RPMI7951 (cell line): ENCODE results near the gene THAP10. TPM values are rescaled to one million over a fixed set of nuclear protein-coding genes. Genes with fewer than 3 reads are reported as not detected.
"Not testable (repeated sequence)": the region's sequence is repeated elsewhere in the genome, so short reads cannot be mapped to it uniquely, and the experiment has no call there.

Experiments
- DNase-seq: peaks from one replicate; pipeline ENCODE4 v3.0.0-alpha.2; 2012; ENCODE audit warnings: low read depth
- total RNA-seq: library from RNA; depleted of rRNA; stranded (reverse); fragments of >200 nt; shearing (Covaris generic); gene quantifications from 2 replicates; pipeline ENCODE4 v1.2.3, GENCODE V29; 2014; rRNA removed

THAP10 gene
- 8.4 and 9.0 TPM in 2 replicates for total RNA-seq

DNA sequence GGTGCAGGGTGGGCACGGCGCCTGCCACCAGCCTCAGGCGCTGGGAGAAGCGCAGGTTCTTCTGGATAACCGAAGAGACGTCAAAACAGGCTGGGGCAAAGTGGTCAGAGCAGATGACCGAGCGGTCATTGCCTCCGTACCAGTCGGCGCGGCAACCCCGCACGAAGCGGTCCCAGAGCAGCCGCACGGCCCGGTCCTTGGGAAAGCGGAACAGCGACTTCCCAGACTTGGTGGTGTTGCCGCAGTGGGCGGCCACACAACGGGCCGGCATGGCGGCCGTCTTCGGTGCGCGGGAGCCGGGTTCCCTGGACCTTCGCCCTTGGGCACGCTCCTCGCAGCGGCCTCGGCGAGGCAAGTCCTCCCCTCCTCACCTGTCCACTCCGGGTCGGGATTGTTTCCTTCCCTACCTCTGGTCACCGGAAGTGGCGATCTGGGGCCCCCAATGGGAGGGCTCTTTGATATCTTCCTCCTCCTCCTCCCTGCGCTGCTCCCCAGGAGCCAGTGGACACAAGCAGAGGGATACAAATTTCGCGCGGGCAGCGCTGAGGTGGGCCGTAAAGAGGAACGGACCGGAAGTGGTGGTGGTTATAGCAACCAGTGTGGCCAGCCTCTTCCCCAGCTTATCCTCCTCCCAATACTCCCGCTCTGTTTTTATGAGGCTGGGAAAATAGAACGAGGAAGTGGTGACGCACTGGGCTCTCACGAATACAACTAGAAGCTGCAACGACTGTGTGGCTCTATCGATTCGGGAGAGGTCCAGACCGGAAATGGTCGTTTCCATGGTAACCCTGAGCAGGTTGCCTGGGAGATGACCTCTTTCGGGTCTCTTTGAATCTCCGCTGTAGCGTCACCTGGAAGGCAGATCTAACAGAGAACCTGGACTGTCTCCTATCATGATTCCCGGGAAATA is at the start of gene THAP10, which contains the start of gene LRRC49:
Gene THAP10, minus strand, starts transcription at position 432 of the 910 bp plus-strand sequence. Its CDS starts 161 bp downstream, at position 271.
Gene LRRC49, plus strand, starts transcription at position 825 of the 910 bp plus-strand sequence. Its CDS starts 69 bp downstream, at position 894.
- peak; percentile 97 for DNase-seq

DNA sequence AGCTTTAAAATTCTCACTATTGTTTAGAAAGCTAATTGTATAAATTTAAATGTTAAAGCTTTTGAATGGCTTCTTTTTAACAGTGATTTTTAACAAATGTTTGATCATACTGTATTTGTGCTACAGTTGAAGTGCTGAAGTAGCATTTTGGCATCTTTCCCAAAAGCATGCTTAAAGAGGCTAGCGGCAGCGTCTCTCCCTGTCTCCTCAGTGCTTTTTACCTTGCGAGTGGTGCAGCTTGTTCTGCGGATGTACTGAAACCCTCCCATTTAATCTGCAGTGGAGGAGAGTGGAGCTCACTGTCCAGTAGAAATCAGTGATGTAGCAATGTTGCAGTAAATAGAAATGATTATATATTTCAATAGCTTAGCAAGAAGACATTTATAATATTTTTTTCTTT is 44.1 kb upstream of the THAP10 start:
- no peak for DNase-seq

DNA sequence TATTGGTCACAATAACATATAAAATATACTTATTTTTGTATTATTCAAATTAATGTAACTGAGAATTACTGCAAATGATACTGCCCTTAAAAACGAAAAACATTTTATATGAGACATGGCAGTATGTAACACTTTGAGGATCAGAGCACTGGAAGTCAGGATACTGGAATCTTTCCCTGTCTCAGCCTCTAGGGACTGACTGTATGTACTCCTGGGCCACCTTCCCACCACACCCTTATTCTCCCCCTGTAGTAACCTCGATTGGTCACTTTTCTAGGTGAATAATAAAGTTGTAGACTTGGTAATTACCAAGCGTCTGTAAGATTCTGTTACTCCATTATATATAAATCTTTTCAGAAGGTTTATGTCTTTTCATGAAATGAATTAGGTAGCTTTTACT is 43.4 kb upstream of the THAP10 start:
- no peak for DNase-seq

DNA sequence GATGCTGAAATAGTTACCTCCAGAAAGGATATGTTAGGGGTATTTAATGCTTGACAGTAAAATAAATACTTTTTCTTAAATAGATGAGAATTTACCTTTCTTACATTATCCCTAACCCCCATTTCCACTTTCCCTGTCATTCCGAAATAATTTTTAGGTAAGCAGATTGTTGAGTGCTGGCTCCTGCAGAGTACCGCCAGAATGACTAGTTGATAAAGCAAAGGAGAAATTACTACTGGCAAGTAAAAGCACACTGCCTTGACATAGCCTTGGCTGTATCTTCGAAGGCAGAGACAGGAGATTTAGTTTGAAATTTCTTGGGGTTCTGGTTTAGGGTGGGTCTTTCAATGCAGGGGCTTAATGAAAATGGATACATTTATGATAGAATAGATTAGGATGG is 41.2 kb upstream of the THAP10 start:
- no peak for DNase-seq

DNA sequence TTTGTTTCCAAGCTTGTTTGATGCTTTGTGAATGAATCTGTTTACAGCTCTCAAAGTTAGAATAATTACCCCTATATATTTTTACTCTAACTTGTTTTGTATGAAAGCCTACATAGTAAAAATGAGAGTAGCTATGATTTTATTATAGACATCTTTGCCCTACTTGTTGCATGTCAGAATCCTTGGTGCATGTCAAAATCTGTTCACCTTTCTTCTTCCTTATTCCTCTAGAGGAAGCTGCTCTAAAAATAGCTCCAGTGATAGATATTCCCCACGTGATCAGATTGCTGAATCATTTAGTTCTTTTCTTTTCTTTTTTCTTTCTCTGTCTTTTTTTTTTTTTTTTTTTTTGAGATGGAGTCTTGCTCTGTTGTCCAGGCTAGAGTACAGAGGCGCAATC is 40.2 kb upstream of the THAP10 start:
- DNase-seq = no peak

DNA sequence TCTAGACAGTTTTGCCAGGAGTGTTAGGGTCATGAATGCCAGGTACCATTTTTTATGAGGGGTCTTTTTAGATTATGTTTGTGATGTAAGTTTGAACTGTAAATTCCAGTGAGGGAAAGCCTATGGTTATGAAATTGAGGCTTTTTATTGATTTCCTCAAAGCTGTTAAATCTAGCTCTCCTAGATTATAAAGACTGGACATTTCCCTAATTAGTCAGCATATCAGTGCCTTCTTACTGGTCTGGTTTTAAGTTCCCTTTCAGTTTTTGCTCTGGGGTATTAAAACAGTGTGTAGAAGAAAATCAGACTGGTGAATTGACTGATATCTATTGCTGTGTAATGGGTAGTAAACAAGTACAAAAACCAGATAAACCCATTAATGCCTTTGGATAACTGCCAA is 39.6 kb upstream of the THAP10 start:
- no peak for DNase-seq

DNA sequence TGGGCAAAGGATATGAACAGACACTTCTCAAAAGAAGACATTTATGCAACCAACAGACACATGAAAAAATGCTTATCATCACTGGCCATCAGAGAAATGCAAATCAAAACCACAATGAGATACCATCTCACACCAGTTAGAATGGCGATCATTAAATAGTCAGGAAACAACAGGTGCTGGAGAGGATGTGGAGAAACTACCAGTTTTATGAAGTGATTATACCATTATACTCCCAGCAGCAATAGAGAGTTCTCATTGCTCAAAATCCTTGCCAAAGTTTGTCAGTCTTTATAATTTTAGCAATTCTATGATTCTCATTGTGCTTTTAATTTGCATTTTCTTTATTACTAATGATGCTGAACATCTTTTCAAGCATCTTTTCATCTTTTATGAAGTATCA is 34.7 kb upstream of the THAP10 start:
- DNase-seq = not testable (repeated sequence)

DNA sequence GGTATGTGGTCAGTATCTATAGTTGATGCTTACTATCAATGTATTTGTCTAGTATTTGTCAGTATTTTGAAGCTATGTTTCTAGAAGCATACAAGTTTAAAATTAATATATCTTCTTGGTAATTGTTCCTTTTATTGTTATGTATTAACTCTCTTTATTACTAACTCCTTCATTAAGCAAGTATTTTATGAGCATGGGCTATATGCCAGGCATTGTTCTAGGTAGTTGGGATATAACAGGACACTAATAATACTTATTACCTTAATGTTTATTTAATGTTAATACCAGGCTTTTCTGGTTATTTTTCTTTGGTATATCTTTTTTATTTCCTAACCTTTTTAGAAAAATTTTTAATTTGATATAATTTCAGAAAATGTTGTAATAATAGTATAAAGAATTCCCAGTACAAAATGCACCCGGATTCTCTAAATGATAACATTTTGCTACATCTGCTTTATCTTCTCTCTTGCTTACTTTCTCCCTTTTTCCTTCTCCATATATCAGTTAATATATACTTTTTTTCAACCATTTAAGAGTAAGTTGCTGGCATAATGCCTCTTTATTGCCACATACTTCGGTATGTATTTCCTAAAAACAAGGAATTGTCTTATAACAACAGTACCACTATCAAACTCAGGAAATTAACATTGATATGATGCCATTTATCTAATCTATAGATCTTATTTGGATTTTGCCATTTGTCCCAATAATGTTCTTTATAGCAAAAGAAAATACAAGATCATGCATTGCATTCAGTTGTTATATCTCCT is 31.3 kb upstream of the THAP10 start:
- DNase-seq = no peak

DNA sequence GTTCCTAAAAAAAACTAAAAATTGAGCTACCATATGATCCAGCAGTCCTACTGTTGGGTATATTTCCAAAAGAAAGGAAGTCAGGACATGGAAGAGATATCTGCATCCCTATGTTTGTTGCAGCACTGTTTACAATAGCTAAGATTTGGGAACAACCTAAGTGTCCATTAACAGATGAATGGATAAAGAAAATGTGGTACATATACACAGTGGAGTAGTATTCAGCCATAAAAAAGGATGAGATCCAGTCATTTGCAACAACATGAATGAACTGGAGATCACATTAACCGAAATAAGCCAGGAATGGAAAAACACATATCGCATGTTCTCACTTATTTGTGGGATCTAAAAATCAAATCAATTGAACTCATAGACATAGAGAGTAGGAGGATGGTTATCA is 29.9 kb upstream of the THAP10 start:
- DNase-seq = no peak

DNA sequence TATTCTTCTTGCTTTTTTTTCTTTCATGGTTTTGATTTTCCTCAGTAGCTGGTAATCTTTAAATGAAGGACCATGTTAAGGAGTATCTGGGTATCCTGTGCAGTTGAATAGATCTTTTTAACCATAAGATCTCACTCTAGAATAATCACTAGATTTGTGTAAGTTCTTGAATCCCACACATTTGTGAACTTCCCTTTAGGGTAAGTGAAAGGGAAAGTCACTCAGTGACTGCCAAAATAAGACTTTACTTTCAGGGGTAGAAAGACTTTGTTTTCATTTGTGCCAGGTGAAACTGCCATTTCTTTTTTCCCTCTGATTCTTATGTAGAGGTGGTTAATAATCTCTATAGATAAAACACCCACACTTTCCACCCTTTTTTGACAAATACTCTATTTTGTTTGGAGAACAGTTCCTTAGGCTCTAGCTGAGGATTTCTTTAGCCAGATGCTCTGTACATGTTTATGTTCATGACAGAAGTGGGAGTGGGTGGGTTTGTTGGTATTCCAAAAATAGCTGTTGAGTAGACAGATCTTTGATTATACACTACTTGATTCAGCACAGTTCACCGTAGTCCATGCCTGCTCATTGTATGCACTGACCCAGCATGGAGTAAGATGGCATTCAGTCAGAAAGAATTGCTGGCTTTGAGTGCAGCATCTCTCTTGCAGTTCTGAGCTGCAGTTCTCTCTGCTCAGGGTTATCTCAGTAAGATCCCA is 28.9 kb upstream of the THAP10 start:
- no peak for DNase-seq

DNA sequence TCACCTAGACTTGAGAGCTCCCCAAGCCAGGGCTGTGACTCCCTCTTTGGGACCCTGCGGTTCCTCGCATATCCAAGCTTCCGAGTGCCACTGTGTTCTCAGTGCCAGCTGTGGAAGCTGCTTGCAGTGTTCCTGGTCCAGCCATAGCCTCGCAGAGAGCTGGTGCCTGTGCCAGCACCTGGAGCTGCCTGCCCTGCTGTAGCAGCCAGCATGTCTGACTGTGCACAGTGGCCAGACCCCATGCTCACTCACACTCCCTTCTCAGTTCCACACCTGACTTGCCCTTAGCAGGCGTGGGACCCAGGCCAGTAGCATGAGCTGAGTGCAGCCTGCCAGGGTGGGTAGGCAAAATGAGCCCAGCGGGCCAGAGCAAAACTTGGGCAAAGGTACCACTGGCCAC is 25.7 kb upstream of the THAP10 start:
- DNase-seq = no peak

DNA sequence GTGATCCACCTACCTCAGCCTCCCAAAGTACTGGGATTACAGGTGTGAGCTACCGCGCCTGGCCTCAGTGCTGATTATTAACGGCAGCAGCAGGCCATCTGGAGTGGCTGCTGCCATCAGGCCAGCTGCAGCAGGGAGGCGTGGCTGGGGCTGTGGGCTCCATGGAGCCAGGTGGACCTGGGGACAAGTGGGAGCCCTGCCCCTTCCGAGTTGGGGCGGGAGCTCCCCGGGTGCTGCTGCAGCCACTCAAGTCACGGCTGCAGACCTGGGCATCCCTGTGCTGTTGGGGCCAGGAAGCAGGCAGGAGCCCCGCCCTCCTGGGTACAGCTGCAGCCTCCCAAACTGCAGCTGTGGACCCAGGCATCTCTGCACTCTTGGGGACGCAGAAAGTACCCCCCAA is 24.3 kb upstream of the THAP10 start:
- no peak for DNase-seq

DNA sequence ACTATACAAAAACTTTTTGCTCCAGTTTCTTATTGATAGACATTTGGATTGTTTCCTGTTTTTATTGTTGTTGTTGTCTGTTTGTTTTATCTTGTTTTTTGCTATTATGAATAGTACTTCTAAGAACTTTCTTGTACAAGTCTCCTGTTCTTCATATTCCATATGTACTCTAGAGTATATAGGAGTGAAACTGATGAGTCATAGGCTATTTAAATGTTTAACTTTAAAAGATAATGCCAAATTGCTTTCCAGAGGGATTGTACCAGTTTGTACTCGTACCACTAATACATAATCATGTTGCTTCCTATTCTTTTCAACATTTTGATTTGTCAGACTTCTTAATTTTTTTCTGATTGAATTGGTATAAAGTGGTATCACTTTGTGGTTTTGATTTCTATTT is 20.0 kb upstream of the THAP10 start:
- DNase-seq = no peak

DNA sequence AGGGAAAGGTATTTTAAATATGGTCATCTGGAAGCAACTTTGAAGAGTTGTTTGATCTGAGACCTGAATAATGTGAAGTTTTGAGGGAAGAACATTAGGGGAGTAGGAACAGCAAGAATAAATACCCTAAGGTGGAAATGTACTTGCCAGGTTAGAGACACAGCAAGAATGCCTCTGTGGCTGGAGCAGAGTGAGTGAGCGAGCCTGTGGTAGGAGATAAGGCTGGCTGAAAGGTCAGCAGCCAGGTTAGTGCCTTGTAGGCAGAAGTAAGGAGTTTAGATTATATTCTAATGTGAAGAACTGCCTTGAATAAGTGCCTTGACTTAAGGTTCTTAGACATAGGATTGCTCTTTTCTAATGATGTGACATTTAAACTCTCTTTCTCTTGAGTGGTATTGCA is 18.7 kb upstream of the THAP10 start:
- no peak for DNase-seq

DNA sequence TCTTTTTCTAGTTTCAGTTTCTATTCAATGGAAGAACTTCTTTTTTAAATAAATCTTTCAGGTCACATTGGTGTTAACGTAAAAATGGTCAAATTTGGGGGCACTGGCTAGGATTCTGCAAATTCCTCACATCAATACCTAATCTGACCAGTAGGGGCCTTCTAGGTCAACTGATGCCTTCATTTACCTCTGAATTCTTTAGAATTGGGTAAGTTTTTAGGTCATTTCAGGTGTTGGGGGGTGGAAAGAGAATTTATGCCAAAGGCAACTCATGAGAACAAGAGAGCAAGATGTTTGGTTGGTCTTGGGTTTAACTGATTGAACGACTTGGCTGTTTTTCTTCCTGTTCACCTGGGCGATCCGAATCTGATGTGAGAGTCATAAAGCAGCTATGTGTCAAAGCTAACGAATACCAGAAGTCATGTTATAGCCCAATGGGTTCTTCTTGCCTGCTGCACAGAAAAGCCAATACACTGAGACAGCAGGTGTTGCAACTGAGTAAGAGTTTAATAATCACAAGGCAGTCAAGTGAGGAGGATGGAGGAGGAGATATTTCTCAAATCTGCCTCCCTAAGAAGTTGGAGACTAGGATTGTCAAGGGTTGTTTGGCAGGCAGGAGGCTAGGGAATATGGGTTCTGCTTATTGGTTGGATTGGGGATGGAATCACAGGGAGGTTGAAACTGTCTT is 15.7 kb upstream of the THAP10 start:
- no peak for DNase-seq

DNA sequence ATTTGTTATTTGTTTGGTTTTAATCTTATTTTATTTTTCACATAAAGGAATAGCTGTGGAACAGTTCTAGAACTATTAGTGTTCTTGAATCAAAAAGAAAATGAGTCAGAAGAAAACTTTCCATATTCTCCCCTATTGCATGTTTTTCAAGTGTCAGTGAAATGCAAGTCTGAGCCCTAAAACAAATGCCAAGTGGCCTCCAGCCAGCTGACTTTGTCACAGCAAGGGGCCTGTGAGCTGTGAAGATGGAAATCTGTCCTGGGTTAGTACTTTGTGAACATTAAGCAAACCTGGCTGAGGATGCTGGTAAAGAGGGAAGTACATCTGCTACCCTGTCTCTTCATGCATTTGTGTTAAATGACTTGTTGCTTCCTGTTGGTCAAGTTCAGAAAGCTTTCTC is 14.6 kb upstream of the THAP10 start:
- DNase-seq = no peak

DNA sequence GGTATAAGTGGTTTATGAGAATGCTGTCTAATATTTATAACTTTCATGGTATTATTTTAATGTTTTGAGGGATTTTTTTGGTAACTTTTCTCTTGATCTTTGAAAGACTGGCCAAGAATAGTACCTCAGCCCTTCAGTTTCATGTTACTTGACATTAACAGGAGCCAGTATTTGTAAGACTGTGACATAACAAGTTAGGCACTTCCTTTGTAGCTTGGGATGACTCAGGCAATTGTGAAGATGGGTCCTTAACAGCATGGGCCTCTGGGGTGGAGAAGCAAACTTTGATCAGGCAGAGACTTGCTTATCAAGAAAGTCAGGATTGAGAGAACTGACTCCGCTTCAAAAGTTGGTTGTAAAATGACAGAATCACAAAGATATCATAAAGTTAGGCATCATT is 9.9 kb upstream of the THAP10 start:
- peak; percentile 76 for DNase-seq

DNA sequence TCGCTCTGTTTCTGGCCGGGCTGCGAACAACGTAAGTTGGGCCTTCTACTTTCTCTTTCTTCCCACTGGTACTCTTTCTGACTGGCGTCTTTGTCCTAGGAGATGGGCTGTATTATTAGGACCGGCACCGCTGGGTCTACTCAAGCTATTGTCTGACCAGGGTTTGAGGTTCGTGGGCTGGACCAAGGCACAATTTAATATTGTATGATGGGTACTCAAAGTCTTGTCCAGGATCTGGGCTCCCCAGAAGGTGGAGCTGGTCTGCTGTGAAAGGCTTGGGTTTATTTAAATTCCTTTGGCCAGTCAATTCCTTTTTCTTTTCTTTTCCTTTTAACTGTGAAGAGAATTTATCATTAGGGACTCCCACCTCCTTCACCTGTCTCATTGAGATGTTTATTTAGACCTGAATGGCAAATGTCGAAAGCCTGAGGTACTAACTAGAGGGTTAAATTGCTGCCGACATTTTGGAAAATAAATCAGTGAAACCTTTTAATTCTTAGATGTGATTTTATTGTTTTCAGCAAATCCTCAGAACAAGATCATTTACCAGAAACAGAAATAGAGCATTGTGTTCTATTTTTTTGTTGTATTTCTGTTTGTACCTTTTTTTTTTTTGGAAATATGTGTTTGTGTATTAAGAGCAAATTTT is 803 bp upstream of the THAP10 start:
- DNase-seq = peak; percentile 70

DNA sequence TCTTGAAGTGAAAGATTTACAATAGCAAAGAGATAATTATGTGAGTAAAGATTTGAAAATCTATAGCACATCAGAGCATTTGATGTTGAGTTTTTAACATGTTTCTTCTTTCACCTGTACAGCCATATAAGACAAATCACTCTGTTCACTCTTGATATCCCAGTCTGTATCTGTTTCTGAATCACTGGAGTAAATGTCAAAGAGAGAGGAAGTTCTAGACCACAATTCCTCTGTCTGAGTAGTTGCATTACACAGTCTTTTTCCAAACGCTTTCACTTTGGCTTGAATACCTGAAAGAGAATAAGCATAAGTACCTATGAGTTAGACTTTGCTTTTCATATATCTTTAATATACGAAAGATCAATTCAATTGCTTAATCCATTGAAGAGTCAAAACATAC is 9.9 kb downstream of the THAP10 start:
- no peak for DNase-seq

DNA sequence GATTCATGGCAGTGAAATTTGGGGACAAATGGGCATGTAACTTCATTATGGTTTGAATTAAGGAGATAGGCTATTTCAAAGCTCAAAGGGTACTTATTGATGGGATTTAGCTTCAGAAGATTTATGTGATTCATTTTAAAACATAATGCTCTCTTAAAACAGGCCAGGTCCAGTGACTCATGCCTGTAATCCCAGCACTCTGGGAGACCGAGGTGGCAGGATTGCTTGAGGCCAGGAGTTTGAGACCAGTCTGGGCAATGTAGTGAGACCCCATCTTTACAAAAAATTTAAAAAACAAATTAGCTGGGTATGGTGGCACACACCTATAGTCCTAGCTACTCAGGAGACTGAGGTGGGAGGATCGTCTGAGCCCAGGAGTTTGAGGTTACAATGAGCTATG is 11.5 kb downstream of the THAP10 start:
- peak; percentile 10 for DNase-seq

DNA sequence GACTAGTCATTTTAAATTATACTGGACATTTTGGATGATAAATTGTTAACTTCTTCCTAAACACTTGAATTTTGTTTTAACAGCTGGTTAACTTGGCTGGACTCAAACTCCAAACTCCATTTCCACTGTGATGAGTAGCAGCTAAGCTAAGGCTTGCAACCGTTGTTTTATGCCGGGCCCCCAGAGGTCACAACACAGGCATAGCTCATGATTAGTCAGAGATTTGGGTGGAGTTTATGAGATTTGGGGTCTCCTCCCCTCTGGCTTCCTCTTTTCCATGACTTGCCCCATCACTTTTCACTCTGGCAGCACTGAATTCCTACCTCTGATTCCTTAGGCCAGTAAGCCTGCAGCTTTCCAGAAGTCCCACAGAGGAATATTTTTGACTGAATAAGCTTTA is 12.8 kb downstream of the THAP10 start:
- peak; percentile 77 for DNase-seq
